ENCODE results near the gene POLR2H. TPM values are rescaled to one million over a fixed set of nuclear protein-coding genes. Genes with fewer than 3 reads are reported as not detected.
A peak's percentile ranks its signal among the peaks of the same experiment; 100 is the strongest.

Gene POLR2H
- 10 to 100 TPM; 76.5 to 89.9 TPM for total RNA-seq

GRCh38 chr3:184361532-184361931 lies at the start of gene POLR2H, which contains the start of gene CLCN2:
TSS of gene POLR2H (plus strand) at chr3:184361710. CDS start at chr3:184363493, 1,783 bp downstream.
TSS of gene CLCN2 (minus strand) at chr3:184361605. CDS start at chr3:184361479, 126 bp downstream.
- H3K27me3 Mint-ChIP-seq (ENCODE audit: low read depth), result no peaks in the 10 kb centered on the region
- H3K27ac Mint-ChIP-seq, result peak within 1 kb of the TSS; percentile 93
- DNase-seq, result peak; percentile 37
- no peaks in the 10 kb centered on the region for H3K9me3 Mint-ChIP-seq
- peak within 1 kb of the TSS; percentile 97 for H3K4me3 Mint-ChIP-seq
- CTCF ChIA-PET, result interaction anchor here (0.9 to 4.6 kb wide), 3 partner anchors 8 to 56 kb away, joined by 4 to 21 read pairs (median 5); no protein-coding TSS in a partner anchor
- H3K36me3 Mint-ChIP-seq (ENCODE audit: low read depth), result peaks cover 24% of the 10 kb centered on the region
- intact Hi-C loops (cut with micrococcal nuclease), result loop anchor here (5.0 kb wide), 5 partner anchors 166 to 804 kb away; partner anchors contain the start of genes KLHL24, KLHL6 and MAGEF1
- peaks cover 23% of the 10 kb centered on the region for H3K4me1 Mint-ChIP-seq (ENCODE audit: low read depth)

DNA sequence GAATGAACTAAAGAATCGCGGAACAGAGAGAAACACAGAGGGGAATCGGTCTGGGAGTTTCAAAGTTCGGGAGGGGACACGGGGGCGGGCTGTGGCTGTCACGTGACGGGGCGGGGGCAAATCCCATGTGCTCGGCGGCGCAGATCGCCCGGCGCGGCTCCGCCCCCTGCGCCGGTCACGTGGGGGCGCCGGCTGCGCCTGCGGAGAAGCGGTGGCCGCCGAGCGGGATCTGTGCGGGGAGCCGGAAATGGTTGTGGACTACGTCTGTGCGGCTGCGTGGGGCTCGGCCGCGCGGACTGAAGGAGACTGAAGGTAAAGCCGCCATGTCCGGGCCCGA lies 47.2 kb upstream of the POLR2H start, which contains the start of gene EIF4G1:
Gene EIF4G1, plus strand, starts transcription at position 244 of the 337 bp plus-strand sequence. CDS start 1,191 bp downstream, outside the sequence.
- H3K4me1 Mint-ChIP-seq (ENCODE audit: low read depth), result peaks cover 29% of the 10 kb centered on the region
- H3K4me3 Mint-ChIP-seq, result peak within 1 kb of the TSS; percentile 86
- CTCF ChIA-PET, result no interaction called here
- H3K27ac Mint-ChIP-seq, result peak within 1 kb of the TSS; percentile 90
- no peaks in the 10 kb centered on the region for H3K27me3 Mint-ChIP-seq (ENCODE audit: low read depth)
- intact Hi-C loops (cut with micrococcal nuclease), result loop anchor here (1.0 kb wide), 5 partner anchors 15 to 140 kb away; partner anchors contain the start of genes AP2M1, EEF1AKMT4 and PSMD2
- H3K9me3 Mint-ChIP-seq, result no peaks in the 10 kb centered on the region
- H3K36me3 Mint-ChIP-seq (ENCODE audit: low read depth), result peaks cover 30% of the 10 kb centered on the region
- peak; percentile 93 for DNase-seq

GRCh38 chr3:184314700-184315542 lies 46.6 kb upstream of the POLR2H start:
- Mint-ChIP-seq H3K9me3 (no peaks in the 10 kb centered on the region), H3K4me3 (peak overlapping the region; percentile 86), H3K4me1 (ENCODE audit: low read depth) (peaks cover 34% of the 10 kb centered on the region), H3K27ac (peak overlapping the region; percentile 90), H3K27me3 (ENCODE audit: low read depth) (no peaks in the 10 kb centered on the region), H3K36me3 (ENCODE audit: low read depth) (peaks cover 30% of the 10 kb centered on the region)
- CTCF ChIA-PET, result interaction anchor here (0.6 kb wide), 3 partner anchors 9 to 68 kb away, joined by 3 to 5 read pairs (median 4); no protein-coding TSS in a partner anchor
- intact Hi-C loops (cut with micrococcal nuclease), result loop anchor here (1.0 kb wide), 5 partner anchors 16 to 141 kb away; partner anchors contain the start of genes AP2M1, EEF1AKMT4 and PSMD2
- DNase-seq, result peak; percentile 56

DNA sequence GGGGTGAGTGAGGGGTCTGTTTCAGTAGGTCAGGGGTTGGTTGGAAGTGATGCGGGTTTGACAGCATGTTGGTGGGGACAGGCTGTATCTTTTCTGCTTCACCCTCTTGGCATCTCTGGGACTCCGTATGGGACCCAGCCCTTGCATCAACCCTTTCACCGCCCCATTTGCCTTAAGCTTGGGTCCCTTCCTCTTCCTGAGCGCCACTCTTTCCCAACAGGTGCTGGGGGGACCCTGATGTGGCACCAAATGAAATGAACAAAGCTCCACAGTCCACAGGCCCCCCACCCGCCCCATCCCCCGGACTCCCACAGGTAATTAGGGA lies 46.0 kb upstream of the POLR2H start:
- CTCF ChIA-PET, result interaction anchor here (0.6 to 0.8 kb wide), 2 partner anchors 20 to 69 kb away, joined by 3 to 5 read pairs; no protein-coding TSS in a partner anchor
- H3K36me3 Mint-ChIP-seq (ENCODE audit: low read depth), result peaks cover 29% of the 10 kb centered on the region
- H3K4me1 Mint-ChIP-seq (ENCODE audit: low read depth), result peaks cover 34% of the 10 kb centered on the region
- no peaks in the 10 kb centered on the region for H3K27me3 Mint-ChIP-seq (ENCODE audit: low read depth)
- intact Hi-C loops (cut with micrococcal nuclease), result no loop called here
- H3K27ac Mint-ChIP-seq, result peak overlapping the region; percentile 90
- no peaks in the 10 kb centered on the region for H3K9me3 Mint-ChIP-seq
- DNase-seq, result no peak
- H3K4me3 Mint-ChIP-seq, result peak overlapping the region; percentile 86

- H3K27me3 Mint-ChIP-seq (ENCODE audit: low read depth), result no peaks in the 10 kb centered on the region
- H3K36me3 Mint-ChIP-seq (ENCODE audit: low read depth), result peaks cover 34% of the 10 kb centered on the region
- H3K4me3 Mint-ChIP-seq, result peak overlapping the region; percentile 86
- intact Hi-C loops (cut with micrococcal nuclease), result no loop called here
- peak overlapping the region; percentile 90 for H3K27ac Mint-ChIP-seq
- H3K9me3 Mint-ChIP-seq, result no peaks in the 10 kb centered on the region
- DNase-seq, result no peak
- H3K4me1 Mint-ChIP-seq (ENCODE audit: low read depth), result peaks cover 34% of the 10 kb centered on the region
- CTCF ChIA-PET, result interaction anchor here (0.6 to 0.8 kb wide), 3 partner anchors 19 to 420 kb away, joined by 3 to 5 read pairs (median 3); no protein-coding TSS in a partner anchor
Observed at GRCh38 chr3:184315871-184316661, 45.4 kb upstream of the POLR2H start.

- Mint-ChIP-seq H3K4me1 (ENCODE audit: low read depth) (peaks cover 34% of the 10 kb centered on the region), H3K27ac (peak overlapping the region; percentile 90), H3K36me3 (ENCODE audit: low read depth) (peaks cover 41% of the 10 kb centered on the region), H3K4me3 (peak overlapping the region; percentile 86), H3K9me3 (no peaks in the 10 kb centered on the region), H3K27me3 (ENCODE audit: low read depth) (no peaks in the 10 kb centered on the region)
- DNase-seq, result no peak
- CTCF ChIA-PET, result interaction anchor here (1.4 kb wide), 1 partner anchor 11 kb away, joined by 3 read pairs; no protein-coding TSS in a partner anchor
- intact Hi-C loops (cut with micrococcal nuclease), result no loop called here
Observed at GRCh38 chr3:184316792-184317191, 44.7 kb upstream of the POLR2H start.

DNA sequence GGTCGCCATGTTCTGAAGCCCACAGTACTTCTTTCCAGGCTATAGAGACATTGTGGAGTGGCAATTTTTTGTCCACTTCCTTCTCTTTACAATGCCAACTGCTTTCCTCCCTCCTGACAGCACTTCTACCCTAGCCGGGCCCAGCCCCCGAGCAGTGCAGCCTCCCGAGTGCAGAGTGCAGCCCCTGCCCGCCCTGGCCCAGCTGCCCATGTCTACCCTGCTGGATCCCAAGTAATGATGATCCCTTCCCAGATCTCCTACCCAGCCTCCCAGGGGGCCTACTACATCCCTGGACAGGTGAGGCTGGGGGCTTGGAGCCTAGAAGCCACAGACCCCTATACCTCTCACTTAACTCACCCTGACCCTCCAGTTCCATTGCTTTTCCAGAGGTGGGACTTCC lies 44.3 kb upstream of the POLR2H start:
- no peak for DNase-seq
- H3K27me3 Mint-ChIP-seq (ENCODE audit: low read depth), result no peaks in the 10 kb centered on the region
- H3K9me3 Mint-ChIP-seq, result no peaks in the 10 kb centered on the region
- CTCF ChIA-PET, result interaction anchor here (1.4 kb wide), 1 partner anchor 12 kb away, joined by 3 read pairs; no protein-coding TSS in a partner anchor
- H3K4me1 Mint-ChIP-seq (ENCODE audit: low read depth), result peaks cover 34% of the 10 kb centered on the region
- peaks cover 41% of the 10 kb centered on the region for H3K36me3 Mint-ChIP-seq (ENCODE audit: low read depth)
- peak overlapping the region; percentile 90 for H3K27ac Mint-ChIP-seq
- peak overlapping the region; percentile 86 for H3K4me3 Mint-ChIP-seq
- intact Hi-C loops (cut with micrococcal nuclease), result no loop called here

DNA sequence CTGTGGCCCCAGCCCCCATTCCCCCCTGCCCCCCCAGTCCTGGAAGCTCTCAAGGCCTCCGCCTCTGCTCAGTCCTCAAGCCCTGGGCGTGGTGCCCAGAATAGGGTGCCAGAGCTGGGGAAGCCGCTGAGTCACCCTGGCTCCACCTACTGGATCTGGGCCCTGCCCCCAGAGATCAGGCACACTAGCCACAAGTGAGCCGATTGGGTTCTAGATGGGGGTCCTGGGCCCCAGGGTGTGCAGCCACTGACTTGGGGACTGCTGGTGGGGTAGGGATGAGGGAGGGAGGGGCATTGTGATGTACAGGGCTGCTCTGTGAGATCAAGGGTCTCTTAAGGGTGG lies 41.4 kb upstream of the POLR2H start:
- Mint-ChIP-seq H3K9me3 (no peaks in the 10 kb centered on the region), H3K4me3 (no peak overlapping the region), H3K27ac (no peak overlapping the region), H3K36me3 (ENCODE audit: low read depth) (peaks cover 67% of the 10 kb centered on the region), H3K4me1 (ENCODE audit: low read depth) (peaks cover 52% of the 10 kb centered on the region), H3K27me3 (ENCODE audit: low read depth) (no peaks in the 10 kb centered on the region)
- CTCF ChIA-PET, result no interaction called here
- intact Hi-C loops (cut with micrococcal nuclease), result no loop called here
- DNase-seq, result peak; percentile 61

GRCh38 chr3:184321666-184322065 lies 39.8 kb upstream of the POLR2H start:
- Mint-ChIP-seq H3K4me1 (ENCODE audit: low read depth) (peaks cover 54% of the 10 kb centered on the region), H3K4me3 (no peak overlapping the region), H3K27me3 (ENCODE audit: low read depth) (no peaks in the 10 kb centered on the region), H3K27ac (no peak overlapping the region), H3K36me3 (ENCODE audit: low read depth) (peaks cover 72% of the 10 kb centered on the region), H3K9me3 (no peaks in the 10 kb centered on the region)
- CTCF ChIA-PET, result interaction anchor here (1.2 kb wide), 1 partner anchor 33 kb away, joined by 4 read pairs; no protein-coding TSS in a partner anchor
- no peak for DNase-seq
- intact Hi-C loops (cut with micrococcal nuclease), result no loop called here

DNA sequence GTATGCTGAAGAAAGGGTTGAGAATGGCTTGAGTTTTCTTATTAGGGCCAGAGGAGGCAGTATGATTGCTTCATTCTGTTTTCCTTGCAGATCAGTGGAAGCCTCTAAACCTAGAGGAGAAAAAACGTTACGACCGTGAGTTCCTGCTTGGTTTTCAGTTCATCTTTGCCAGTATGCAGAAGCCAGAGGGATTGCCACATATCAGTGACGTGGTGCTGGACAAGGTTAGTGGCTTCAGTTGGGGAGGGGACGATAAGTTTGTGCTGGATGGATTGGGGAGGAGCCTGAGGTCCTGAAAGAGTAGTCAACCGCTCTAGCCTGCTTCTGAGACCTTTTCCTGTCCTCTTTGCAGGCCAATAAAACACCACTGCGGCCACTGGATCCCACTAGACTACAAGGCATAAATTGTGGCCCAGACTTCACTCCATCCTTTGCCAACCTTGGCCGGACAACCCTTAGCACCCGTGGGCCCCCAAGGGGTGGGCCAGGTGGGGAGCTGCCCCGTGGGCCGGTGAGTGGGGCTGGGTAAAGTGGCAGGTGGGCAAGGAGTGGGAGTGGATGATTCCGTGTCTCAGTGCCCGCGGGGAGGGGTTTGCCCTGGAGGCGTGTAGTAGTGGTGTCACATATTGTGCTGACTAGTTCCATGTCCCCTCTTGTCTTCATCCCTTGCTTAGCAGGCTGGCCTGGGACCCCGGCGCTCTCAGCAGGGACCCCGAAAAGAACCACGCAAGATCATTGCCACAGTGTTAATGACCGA lies 38.6 kb upstream of the POLR2H start:
- peaks cover 43% of the 10 kb centered on the region for H3K4me1 Mint-ChIP-seq (ENCODE audit: low read depth)
- CTCF ChIA-PET, result no interaction called here
- no peaks in the 10 kb centered on the region for H3K9me3 Mint-ChIP-seq

DNA sequence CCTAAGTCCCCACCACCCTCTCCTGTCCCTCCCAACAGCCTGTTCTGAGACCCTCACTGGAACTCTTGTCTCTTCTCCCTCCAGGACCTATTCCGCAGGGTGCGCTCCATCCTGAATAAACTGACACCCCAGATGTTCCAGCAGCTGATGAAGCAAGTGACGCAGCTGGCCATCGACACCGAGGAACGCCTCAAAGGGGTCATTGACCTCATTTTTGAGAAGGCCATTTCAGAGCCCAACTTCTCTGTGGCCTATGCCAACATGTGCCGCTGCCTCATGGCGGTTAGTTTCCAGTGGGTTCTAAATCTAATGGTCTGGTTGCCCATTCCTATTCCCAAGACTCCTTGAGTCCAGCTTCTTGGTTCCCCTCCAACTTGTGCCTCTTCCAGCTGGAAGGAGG lies 37.8 kb upstream of the POLR2H start:
- H3K9me3 Mint-ChIP-seq, result no peaks in the 10 kb centered on the region
- no peaks in the 10 kb centered on the region for H3K27me3 Mint-ChIP-seq (ENCODE audit: low read depth)
- H3K27ac Mint-ChIP-seq, result peak overlapping the region; percentile 66
- no peak for DNase-seq
- H3K4me1 Mint-ChIP-seq (ENCODE audit: low read depth), result peaks cover 39% of the 10 kb centered on the region
- peaks cover 74% of the 10 kb centered on the region for H3K36me3 Mint-ChIP-seq (ENCODE audit: low read depth)
- H3K4me3 Mint-ChIP-seq, result no peak overlapping the region
- CTCF ChIA-PET, result interaction anchor here (1.1 kb wide), 1 partner anchor 9 kb away, joined by 3 read pairs; no protein-coding TSS in a partner anchor
- intact Hi-C loops (cut with micrococcal nuclease), result no loop called here

More for the DNA sequence above, 38.6 kb upstream of the POLR2H start:
- H3K36me3 Mint-ChIP-seq (ENCODE audit: low read depth), result peaks cover 73% of the 10 kb centered on the region
- no peaks in the 10 kb centered on the region for H3K27me3 Mint-ChIP-seq (ENCODE audit: low read depth)
- H3K27ac Mint-ChIP-seq, result peak overlapping the region; percentile 36
- no peak for DNase-seq
- intact Hi-C loops (cut with micrococcal nuclease), result no loop called here
- H3K4me3 Mint-ChIP-seq, result no peak overlapping the region
